ENCODE data around the gene KIF26B.
"Not testable (repeated sequence)": the region's sequence is repeated elsewhere in the genome, so short reads cannot be mapped to it uniquely, and the experiment has no call there.

KIF26B gene

DNA sequence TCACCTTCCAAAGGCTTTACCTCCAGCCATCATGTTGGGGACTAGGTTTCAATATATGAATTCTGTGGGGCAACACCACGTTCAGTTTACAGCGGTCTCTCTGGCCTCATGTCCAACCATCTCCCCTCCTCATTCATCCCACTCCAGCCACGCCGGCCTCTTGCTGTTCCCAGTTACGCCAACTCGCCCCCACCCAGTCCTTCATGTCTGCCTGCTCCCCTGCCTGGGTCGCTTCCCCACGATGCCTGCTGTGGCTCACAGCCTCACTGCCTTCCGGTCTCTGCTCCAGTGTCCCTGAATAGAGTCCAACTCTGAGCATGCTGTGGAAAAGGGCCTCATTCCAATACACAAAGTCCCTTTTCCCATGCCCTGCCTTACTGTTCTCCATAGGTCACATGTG, 193.8 kb downstream of the KIF26B start:
- DNase-seq (ENCODE audit: low read depth in 4 of 4, low spot score in 1 of 4) = no peak

- DNase-seq (ENCODE audit: low read depth in 4 of 4, low spot score in 1 of 4) = no peak
Observed at GRCh38 chr1:245353411-245353810, 198.6 kb downstream of the KIF26B start.

DNA sequence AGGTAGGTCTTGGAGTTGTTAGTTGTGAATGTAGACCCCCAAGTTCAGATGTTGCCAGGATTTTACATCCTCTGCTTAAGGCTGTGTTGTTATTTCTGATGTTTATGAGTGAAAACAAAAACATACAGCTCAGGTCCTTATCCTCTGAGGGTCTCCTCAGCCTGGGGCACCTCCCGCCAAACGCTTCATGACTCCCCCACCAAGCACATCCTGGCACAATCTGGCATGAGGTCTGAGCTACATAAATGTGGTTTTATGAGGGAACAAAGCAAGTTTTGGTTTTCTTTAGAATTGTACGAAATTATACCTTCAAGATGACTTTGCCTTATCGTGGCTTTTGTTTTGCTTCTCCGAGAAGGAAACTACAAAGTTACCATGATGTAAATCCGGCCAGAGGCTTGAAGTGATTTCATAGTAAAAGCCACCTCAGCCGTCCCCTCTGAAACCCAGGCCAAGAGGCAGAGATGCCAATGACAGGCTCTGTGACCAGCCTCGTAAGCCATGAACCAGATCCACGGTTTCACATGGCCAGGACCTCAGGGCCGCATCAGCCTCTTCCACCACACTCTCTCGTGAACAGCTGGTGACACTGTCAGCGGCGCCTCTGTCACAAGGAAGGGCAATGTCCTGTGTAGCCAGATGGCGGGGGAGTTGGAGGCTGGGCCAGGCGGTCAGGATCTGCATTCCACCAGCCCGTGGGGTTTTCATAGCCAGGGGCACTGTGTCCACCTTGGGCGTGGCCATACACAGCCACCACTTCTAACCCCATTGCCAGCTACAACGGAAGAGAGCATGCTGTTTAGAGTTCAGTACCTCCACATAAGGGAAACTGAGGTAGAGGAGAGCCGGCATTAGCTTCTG, 199.4 kb downstream of the KIF26B start:
- DNase-seq (ENCODE audit: low read depth in 4 of 4, low spot score in 1 of 4) = no peak

DNA sequence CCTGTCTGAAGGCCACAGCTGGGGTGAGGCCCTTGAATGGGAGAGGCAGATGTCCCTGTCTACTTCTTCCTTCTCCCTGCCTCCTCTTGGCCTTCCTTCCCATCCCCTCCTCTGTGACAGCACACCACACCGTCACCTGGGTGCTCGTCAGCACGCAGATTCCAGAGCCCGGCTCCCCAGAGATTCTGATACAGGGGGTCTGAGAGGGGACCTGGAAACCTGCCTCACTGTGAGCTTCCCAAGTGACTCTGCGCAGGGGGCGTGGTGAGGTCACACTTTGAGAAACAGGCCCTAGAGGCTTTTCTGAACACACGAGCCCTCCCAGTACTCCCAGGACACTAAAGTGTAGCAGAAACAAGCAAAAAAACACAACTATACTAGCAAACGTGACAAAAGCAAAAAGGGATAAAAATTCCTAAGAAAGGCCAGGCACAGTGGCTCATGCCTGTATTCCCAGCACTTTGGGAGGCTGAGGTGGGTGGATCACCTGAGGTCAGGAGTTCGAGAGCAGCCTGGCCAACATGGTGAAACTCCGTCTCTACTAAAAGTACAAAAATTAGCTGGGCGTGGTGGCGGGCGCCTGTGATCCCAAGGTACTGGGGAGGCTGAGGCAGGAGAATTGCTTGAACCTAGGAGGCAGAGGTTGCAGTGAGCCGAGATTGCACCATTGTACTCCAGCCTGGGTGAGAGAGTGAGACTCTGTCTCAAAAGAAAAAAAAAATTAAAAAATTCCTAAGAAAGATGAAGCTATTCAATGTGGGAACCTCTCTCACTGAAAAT, 201.3 kb downstream of the KIF26B start:
- DNase-seq (ENCODE audit: low read depth in 4 of 4, low spot score in 1 of 4) = not testable (repeated sequence)

DNA sequence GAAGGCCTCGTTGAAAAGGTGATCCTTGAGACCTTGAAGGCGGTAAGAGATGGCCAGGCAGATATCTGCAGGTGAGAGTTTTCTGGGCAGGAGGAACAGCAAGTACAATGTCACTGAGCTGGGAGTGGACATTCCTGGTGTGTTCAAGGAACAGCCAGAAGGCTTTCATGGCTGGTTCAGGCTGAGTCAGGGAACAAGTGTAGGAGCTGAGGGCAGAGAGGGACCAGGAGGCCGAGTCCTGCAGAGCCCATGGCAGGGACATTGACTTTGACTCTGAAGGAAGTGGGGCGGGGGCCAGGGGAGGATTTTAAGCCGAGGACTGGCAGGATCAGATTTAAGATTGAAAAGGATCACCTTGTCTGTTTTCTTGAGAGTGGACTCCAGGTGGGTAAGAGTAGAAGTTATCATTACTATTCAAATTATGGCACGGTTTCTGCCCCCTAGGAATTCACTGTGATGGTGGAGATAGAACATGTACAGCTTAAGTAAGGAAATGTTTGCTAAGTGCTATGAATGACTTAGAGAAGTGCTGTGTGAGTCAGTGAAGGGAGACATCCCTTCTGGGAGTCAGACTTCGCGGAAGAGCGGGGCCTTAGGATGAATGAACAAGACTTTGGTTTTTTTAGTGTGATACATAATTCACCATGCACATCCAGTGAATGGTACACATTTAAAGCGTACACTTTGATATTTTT, 202.3 kb downstream of the KIF26B start:
- DNase-seq (ENCODE audit: low read depth in 4 of 4, low spot score in 1 of 4) = no peak

GRCh38 chr1:245359101-245359680, 204.4 kb downstream of the KIF26B start:
- not testable (repeated sequence) for DNase-seq (ENCODE audit: low read depth in 4 of 4, low spot score in 1 of 4)

DNA sequence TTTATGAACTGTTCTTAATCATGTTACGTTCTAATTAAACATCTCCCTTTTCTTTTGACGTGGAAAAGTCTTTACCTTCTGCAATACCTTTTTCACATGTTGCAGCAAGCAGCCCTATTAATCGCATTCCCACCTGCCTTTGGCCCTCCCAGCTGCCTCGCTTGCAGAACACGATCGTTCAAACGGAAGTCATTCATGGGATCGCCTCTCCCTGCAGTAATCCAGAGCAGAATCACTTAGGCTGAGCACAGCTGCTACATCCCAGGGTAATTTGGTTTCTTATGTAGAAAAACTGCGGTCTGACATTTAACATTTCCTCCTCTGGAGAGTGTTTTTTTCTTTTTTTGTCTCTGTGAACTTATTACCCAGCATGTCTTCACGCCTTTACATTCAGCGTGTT, 206.3 kb downstream of the KIF26B start:
- DNase-seq (ENCODE audit: low read depth in 4 of 4, low spot score in 1 of 4) = no peak

- no peak for DNase-seq (ENCODE audit: low read depth in 4 of 4, low spot score in 1 of 4)
Observed at GRCh38 chr1:245361951-245362350, 207.2 kb downstream of the KIF26B start.

GRCh38 chr1:245363461-245364200, 208.8 kb downstream of the KIF26B start:
- DNase-seq (ENCODE audit: low read depth in 4 of 4, low spot score in 1 of 4) = no peak

GRCh38 chr1:245365095-245366020, 210.6 kb downstream of the KIF26B start:
- no peak for DNase-seq (ENCODE audit: low read depth in 4 of 4, low spot score in 1 of 4)

DNA sequence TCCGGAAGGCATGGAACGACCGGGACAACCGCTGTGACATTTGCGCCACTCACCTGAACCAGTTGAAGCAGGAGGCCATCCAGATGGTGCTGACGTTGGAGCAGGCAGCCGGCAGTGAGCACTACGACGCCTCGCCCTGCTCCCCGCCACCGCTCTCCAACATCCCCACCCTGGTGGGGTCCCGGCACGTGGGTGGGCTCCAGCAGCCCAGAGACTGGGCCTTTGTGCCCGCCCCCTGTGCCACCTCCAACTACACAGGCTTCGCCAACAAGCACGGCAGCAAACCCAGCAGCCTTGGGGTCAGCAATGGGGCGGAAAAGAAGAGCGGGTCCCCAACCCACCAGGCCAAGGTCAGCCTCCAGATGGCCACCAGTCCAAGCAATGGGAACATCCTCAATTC, 212.1 kb downstream of the KIF26B start:
- no peak for DNase-seq (ENCODE audit: low read depth in 4 of 4, low spot score in 1 of 4)

DNA sequence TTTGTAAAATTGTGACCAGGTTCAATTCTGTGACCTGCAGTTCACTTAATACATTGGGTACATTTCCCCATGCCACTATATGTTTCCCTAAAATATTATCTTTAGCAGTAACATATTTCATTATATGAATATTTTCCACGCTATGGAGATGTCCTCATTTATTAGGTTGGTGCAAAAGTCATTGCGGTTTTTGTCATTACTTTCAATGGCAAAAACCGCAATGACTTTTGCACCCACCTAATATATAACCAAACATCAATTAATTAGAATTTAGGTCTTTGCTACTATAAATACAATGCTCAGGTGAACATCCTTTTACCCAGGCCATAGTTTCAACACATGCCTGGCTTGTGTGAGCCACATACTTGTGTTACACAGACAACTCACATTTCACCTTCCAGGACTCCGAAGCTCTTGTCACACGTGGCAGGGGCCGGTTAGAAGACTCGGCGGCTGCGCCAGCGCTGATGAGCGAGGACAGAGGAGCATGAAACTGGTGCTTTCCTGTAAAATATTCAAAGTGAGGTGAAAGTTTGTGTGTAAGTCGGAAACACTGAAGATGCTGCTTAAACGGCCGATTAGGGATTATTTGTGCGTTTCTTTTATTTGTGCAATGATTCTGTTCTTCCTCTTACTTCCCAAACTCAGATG, 215.5 kb downstream of the KIF26B start:
- DNase-seq (ENCODE audit: low read depth in 4 of 4, low spot score in 1 of 4) = no peak

DNA sequence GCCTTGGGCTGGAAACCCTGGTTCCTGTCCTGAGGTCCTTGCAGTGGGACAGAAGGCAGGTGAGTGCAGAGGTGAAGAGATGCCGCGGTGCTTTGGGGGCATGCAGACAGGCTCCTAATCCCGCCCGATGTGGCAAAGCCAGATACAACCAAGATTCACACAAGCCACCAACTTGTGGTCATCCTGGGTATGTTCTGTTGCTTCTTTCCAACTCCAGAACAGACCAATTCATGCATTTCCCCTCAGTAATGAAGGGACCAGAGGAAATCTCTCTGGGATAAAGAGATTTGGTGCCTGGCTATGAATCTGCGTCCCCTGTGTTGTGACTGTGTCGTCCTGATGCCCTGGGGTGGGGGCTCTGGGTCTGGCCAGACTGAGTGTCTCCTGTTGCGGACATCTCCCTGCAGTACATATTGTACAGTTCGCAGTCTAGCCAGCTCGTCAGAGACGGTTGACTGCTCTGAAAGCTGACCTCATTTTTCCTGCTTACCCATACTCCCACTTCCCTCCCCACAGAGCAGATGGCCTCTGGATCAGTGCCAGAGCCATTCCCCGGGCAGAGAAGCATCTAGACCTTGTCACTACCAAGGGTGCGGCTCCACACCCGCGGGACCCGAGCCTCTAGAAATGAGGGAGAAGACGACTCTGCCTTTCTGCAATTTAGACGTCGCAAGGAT, 216.3 kb downstream of the KIF26B start:
- DNase-seq (ENCODE audit: low read depth in 4 of 4, low spot score in 1 of 4) = no peak

- DNase-seq (ENCODE audit: low read depth in 4 of 4, low spot score in 1 of 4) = no peak
Observed at GRCh38 chr1:245373131-245373530, 218.3 kb downstream of the KIF26B start.

DNA sequence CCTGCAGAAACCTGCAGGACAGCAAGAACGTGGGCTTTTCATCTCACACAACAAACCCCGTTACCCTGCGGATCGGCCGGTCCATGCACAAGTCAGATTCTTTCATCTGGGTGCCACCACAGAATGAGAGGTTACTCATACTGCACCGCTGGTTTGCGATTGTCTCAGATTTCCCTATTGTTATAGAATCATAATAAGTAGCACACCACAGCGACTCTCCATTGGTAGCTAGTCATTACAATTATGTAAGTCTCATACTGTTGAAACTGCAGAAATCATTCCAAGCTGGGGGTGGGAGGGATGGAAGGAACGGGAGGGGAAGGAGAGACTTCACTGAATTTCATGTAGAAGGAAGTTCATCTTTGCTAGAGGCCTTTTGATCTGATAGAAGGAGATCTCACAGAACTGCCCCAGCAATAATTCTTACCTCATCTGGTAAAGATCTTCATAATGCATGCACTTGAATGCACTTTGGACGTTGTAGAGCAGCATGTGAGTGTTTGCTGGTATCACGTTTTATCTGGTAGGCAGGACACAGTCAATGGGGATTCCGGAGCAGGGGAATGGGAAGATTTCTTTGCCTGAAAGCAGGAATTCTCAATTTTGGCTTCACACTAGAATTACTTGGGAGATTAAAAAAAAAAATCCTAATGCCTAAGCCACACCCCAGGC, 221.1 kb downstream of the KIF26B start:
- no peak for DNase-seq (ENCODE audit: low read depth in 4 of 4, low spot score in 1 of 4)

GRCh38 chr1:245377854-245378253, 223.1 kb downstream of the KIF26B start:
- no peak for DNase-seq (ENCODE audit: low read depth in 4 of 4, low spot score in 1 of 4)

- no peak for DNase-seq (ENCODE audit: low read depth in 4 of 4, low spot score in 1 of 4)
Observed at GRCh38 chr1:245378311-245378722, 223.5 kb downstream of the KIF26B start.

- no peak for DNase-seq (ENCODE audit: low read depth in 4 of 4, low spot score in 1 of 4)
Observed at GRCh38 chr1:245378745-245379144, 224.0 kb downstream of the KIF26B start.

Data from stimulated activated CD4-positive, alpha-beta T cell treated with anti-CD3 and anti-CD28 coated beads, Interleukin-1b, Interleukin-23, amount 100 ng/mL, for 24 hours (primary cell).